Neural progenitor cell (in vitro differentiated cells): Measurements from ENCODE around the gene KATNIP. TPM values are rescaled to one million over a fixed set of nuclear protein-coding genes. Genes with fewer than 3 reads are reported as not detected.

Experiments used
- DNase-seq: peaks from one replicate; pipeline ENCODE4 v3.0.0-alpha.2; 2016; ENCODE audit warnings: low spot score
- H2AFZ ChIP-seq: fragments of 200-600 bp; sonication (generic); replicated peaks from 2 replicates; pipeline ENCODE4 v1.6.1; 2016; ENCODE audit warnings: antibody characterized with exemption
- H3F3A ChIP-seq: fragments of 200-600 bp; sonication (generic); 2 replicates; pipeline ENCODE4 v1.6.1; 2016; ENCODE audit warnings: antibody characterized with exemption, low read depth
- H3K27ac ChIP-seq: fragments of 200-600 bp; sonication (generic); 2 replicates; pipeline ENCODE4 v1.5.1; 2016; ENCODE audit warnings: mild to moderate bottlenecking
- H3K27me3 ChIP-seq: fragments of 200-600 bp; sonication (generic); 2 replicates; pipeline ENCODE4 v1.6.1; 2016; ENCODE audit warnings: mild to moderate bottlenecking, moderate library complexity
- H3K36me3 ChIP-seq: fragments of 200-600 bp; sonication (generic); 2 replicates; pipeline ENCODE4 v1.5.1; 2016
- H3K4me1 ChIP-seq: fragments of 200-600 bp; sonication (generic); 2 replicates; pipeline ENCODE4 v1.6.1; 2016; ENCODE audit warnings: mixed run types
- H3K4me2 ChIP-seq: fragments of 200-600 bp; sonication (generic); 2 replicates; pipeline ENCODE4 v1.6.1; 2016
- H3K4me3 ChIP-seq: fragments of 200-600 bp; sonication (generic); 2 replicates; pipeline ENCODE4 v1.5.1; 2016
- H3K79me2 ChIP-seq: fragments of 200-600 bp; sonication (generic); 2 replicates; pipeline ENCODE4 v1.6.1; 2016; ENCODE audit warnings: low read depth
- H3K9ac ChIP-seq: fragments of 200-600 bp; sonication (generic); 2 replicates; pipeline ENCODE4 v1.6.1; 2016
- H3K9me3 ChIP-seq: fragments of 200-600 bp; sonication (generic); 2 replicates; pipeline ENCODE4 v1.5.1; 2016; ENCODE audit warnings: low read depth
- H4K20me1 ChIP-seq: fragments of 200-600 bp; sonication (generic); 2 replicates; pipeline ENCODE4 v1.6.1; 2016; ENCODE audit warnings: low read depth
- H3K27ac Mint-ChIP-seq: 3 replicates; pipeline ENCODE4 v1.8.0; 2021; ENCODE audit warnings: mixed read lengths
- H3K27me3 Mint-ChIP-seq: 2 replicates; pipeline ENCODE4 v1.8.0; 2022; ENCODE audit warnings: low read depth, mild to moderate bottlenecking, inconsistent platforms, moderate library complexity, mixed read lengths; ENCODE audit not compliant: insufficient read depth
- H3K36me3 Mint-ChIP-seq: 3 replicates; pipeline ENCODE4 v1.8.0; 2021; ENCODE audit warnings: mixed read lengths
- H3K4me1 Mint-ChIP-seq: 3 replicates; pipeline ENCODE4 v1.8.0; 2021; ENCODE audit warnings: mixed read lengths
- H3K4me3 Mint-ChIP-seq: 3 replicates; pipeline ENCODE4 v1.8.0; 2021; ENCODE audit warnings: mild to moderate bottlenecking, moderate library complexity, mixed read lengths
- H3K9me3 Mint-ChIP-seq: 3 replicates; pipeline ENCODE4 v1.8.0; 2020; ENCODE audit warnings: mixed read lengths
- EZH2 ChIP-seq: fragments of 200-600 bp; sonication (generic); IDR thresholded peaks from 2 replicates; pipeline ENCODE4 v1.6.1; 2017; ENCODE audit warnings: antibody characterized with exemption, mild to moderate bottlenecking, moderate library complexity
- EZH2phosphoT487 ChIP-seq: fragments of 200-600 bp; sonication (generic); IDR thresholded peaks from 2 replicates; pipeline ENCODE4 v1.6.1; 2017; ENCODE audit warnings: antibody characterized with exemption
- total RNA-seq: library from RNA; depleted of rRNA; stranded (reverse); fragments of >200 nt; gene quantifications from 2 replicates; pipeline ENCODE4 v1.2.3, GENCODE V29; 2015; ENCODE audit warnings: low replicate concordance
- TF ChIP-seq, protein P1 (sequence below): fragments of 200-600 bp; sonication (generic); IDR thresholded peaks from 2 replicates; pipeline ENCODE4 v1.5.1; 2017; ENCODE audit warnings: antibody characterized with exemption, mild to moderate bottlenecking

Gene KATNIP
- total RNA-seq, 1 donor from 2014 or later, result 10.0 TPM

DNA sequence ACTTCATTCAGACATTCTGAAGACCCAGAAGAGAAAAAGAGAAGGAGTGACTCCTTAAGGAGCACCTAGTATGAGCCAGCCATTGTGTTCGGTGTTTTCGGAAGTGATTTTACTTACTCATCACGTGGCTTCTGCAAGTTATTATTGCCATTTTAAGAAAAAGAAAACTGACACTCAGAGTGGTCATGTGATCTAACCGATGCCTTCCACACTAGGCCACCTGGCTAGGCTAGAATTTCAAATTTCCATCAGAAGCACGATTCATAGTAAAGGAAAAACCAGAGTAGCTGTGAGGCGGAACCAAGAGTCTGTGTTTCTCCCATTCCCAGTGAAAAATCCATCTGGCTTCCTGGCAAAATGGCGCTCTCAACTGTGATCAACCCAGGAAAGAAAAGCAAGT, 32.3 kb upstream of the KATNIP start:
- TF ChIP-seq, protein P1, sequence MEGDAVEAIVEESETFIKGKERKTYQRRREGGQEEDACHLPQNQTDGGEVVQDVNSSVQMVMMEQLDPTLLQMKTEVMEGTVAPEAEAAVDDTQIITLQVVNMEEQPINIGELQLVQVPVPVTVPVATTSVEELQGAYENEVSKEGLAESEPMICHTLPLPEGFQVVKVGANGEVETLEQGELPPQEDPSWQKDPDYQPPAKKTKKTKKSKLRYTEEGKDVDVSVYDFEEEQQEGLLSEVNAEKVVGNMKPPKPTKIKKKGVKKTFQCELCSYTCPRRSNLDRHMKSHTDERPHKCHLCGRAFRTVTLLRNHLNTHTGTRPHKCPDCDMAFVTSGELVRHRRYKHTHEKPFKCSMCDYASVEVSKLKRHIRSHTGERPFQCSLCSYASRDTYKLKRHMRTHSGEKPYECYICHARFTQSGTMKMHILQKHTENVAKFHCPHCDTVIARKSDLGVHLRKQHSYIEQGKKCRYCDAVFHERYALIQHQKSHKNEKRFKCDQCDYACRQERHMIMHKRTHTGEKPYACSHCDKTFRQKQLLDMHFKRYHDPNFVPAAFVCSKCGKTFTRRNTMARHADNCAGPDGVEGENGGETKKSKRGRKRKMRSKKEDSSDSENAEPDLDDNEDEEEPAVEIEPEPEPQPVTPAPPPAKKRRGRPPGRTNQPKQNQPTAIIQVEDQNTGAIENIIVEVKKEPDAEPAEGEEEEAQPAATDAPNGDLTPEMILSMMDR, result no peak

DNA sequence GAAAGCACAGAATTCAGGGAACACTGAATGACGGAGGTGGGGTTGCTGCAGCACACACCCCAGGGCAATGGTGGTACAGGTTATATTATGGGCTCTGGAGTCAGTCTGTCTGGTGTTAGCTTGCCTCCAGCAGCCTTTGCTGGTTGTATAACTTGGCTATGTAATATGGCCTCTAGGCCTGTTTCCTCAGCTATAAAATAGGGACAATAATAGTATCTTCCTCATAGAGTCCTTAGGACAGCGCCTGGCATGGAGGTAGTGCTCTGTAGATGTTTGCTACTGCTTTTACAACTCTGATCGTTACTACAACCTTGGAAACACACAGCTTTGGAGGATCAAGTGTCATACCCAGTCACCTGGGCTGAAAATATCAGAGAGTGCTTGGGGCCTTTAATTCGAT, 31.7 kb upstream of the KATNIP start:
- no peaks in the 10 kb centered on the region for H3K4me1 Mint-ChIP-seq
- no peaks in the 10 kb centered on the region for H3K9me3 Mint-ChIP-seq

More for the DNA sequence above, 32.3 kb upstream of the KATNIP start:
- Histone ChIP-seq H3K36me3 (peaks cover under 1% of the 10 kb centered on the region), H3K9ac (no peak overlapping the region), H3K9me3 (no peaks in the 10 kb centered on the region), H3K4me1 (no peaks in the 10 kb centered on the region), H4K20me1 (peaks cover 14% of the 10 kb centered on the region), H3K27me3 (no peaks in the 10 kb centered on the region), H3K4me2 (no peak overlapping the region), H3F3A (no peaks in the 10 kb centered on the region), H3K27ac (no peak overlapping the region), H3K4me3 (no peak overlapping the region), H2AFZ (no peak overlapping the region), H3K79me2 (no peaks in the 10 kb centered on the region)
- peaks cover 2% of the 10 kb centered on the region for H3K27me3 Mint-ChIP-seq
- peaks cover under 1% of the 10 kb centered on the region for H3K4me1 Mint-ChIP-seq
- H3K9me3 Mint-ChIP-seq, result no peaks in the 10 kb centered on the region
- no peak for DNase-seq
- H3K27ac Mint-ChIP-seq, result no peak overlapping the region
- H3K4me3 Mint-ChIP-seq, result no peak overlapping the region
- peaks cover 19% of the 10 kb centered on the region for H3K36me3 Mint-ChIP-seq

DNA sequence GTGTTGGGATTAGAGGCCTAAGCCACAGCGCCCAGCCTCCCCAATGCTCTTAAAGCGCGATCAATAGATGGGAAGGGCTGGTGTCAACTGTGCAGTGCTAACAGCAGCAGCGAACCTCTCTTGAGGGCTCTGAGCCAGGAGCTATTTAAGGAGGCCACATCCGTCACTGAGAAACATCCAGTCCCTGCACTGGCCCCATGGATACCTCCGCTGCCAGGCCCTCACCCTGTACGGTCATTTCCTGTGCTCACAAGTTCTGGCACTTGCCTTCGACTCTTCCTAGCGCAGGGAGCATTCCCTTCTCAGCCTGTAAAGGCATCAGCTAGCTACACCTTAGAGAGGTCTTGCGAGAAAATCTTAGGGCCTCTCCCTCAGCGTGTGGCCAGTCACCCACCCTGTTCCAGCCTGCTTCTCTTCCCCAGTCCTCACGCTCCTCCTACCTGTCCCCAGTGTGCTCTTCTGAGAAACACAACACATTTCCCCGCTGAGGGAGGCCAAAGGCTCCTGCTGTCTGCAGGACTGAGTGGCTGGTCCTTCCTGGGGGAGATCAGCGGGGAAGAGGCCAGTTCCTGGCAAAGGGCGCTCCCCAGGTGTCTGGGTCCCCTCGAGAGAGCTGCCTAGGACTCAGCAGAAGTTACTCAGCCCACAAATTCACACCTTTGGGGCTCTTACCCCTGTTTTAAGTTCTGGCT, 28.8 kb upstream of the KATNIP start:
- H4K20me1 ChIP-seq, result peaks cover 5% of the 10 kb centered on the region
- no peak overlapping the region for H2AFZ ChIP-seq
- Mint-ChIP-seq H3K27me3 (no peaks in the 10 kb centered on the region), H3K27ac (no peak overlapping the region), H3K36me3 (peaks cover 13% of the 10 kb centered on the region), H3K4me3 (no peak overlapping the region), H3K9me3 (no peaks in the 10 kb centered on the region), H3K4me1 (no peaks in the 10 kb centered on the region)
- H3K4me1 ChIP-seq, result no peaks in the 10 kb centered on the region
- peaks cover 8% of the 10 kb centered on the region for H3K36me3 ChIP-seq
- no peak overlapping the region for H3K9ac ChIP-seq
- TF ChIP-seq EZH2phosphoT487 (no peak), EZH2 (no peak)
- TF ChIP-seq, protein P1, result no peak
- no peaks in the 10 kb centered on the region for H3F3A ChIP-seq
- no peak overlapping the region for H3K4me3 ChIP-seq
- H3K79me2 ChIP-seq, result no peaks in the 10 kb centered on the region
- no peak overlapping the region for H3K4me2 ChIP-seq
- no peak for DNase-seq
- no peaks in the 10 kb centered on the region for H3K9me3 ChIP-seq
- no peak overlapping the region for H3K27ac ChIP-seq
- H3K27me3 ChIP-seq, result no peaks in the 10 kb centered on the region

More for the DNA sequence above, 31.7 kb upstream of the KATNIP start:
- Histone ChIP-seq H3K27me3 (no peaks in the 10 kb centered on the region), H3K4me3 (no peak overlapping the region), H3K27ac (no peak overlapping the region), H3K36me3 (peaks cover 5% of the 10 kb centered on the region), H2AFZ (no peak overlapping the region), H3K9ac (no peak overlapping the region), H4K20me1 (peaks cover 14% of the 10 kb centered on the region), H3F3A (no peaks in the 10 kb centered on the region), H3K4me1 (no peaks in the 10 kb centered on the region), H3K9me3 (no peaks in the 10 kb centered on the region), H3K4me2 (no peak overlapping the region), H3K79me2 (no peaks in the 10 kb centered on the region)
- H3K4me3 Mint-ChIP-seq, result no peak overlapping the region
- H3K36me3 Mint-ChIP-seq, result peaks cover 18% of the 10 kb centered on the region
- H3K27ac Mint-ChIP-seq, result no peak overlapping the region
- no peak for TF ChIP-seq EZH2
- TF ChIP-seq, protein P1, result no peak
- TF ChIP-seq EZH2phosphoT487, result no peak
- H3K27me3 Mint-ChIP-seq, result peaks cover 2% of the 10 kb centered on the region
- DNase-seq, result no peak
